NCI-H69 (cell line): Measurements from ENCODE around the gene SLC7A9.
A peak's percentile ranks its signal among the peaks of the same experiment; 100 is the strongest.
"Not testable (repeated sequence)": the region's sequence is repeated elsewhere in the genome, so short reads cannot be mapped to it uniquely, and the experiment has no call there.

ENCODE experiments used
- DNase-seq: peaks from one replicate; lab custom pipeline; 2025; lab: John Stamatoyannopoulos, UW

The SLC7A9 gene

DNA sequence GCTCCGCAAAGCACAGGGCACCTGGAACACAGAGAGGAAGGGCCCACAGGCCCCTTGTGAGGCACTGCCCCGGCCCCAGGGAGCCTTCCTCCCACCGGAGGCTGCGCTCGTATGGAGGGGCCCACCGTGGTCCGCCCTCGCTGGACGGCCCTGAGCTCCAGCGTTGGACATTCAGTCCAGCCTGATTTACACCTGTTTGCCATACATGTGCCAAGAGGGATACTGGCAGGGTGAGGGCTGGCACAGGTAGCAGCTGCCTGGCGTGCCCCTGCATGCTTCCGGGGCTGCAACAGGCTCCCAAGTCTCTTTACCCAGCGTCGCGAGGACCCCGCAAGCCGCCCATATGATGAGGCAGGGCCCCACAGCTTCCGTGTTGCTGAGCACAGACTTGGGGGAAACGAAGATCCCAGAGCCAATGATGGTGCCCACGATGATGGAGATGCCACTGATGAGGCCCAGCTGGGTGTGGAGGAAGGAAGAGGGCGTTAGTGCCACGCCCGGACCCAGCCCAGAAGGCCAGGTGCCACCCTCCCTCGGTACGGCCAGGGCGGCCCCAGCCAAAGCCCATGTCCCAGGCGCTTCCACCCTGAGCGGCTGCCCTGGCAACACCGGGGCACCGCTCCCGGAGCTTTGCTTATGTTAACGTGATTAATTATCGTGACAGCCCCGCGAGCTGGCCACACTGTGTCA lies 5.1 kb downstream of the SLC7A9 start:
- no peak for DNase-seq

DNA sequence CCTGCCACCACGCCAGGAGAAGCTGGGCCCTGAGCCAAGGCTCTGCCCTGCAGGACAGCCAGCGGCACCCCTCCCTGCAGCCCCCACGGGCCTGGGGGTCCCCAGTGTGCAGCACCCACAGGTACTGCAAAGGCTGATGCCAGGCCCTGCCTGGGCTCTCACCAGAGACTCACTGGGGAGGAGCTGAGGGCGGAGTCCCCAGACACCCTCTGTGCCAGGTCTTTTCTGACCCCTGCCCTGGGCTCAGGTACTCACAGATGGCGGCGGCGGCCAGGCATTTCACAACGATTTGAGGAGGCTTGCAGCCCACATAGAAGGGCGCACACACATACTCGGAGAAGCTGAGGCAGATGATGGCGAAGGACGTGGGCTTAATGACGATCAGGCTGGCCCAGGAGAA lies 5.7 kb downstream of the SLC7A9 start:
- DNase-seq = no peak

DNA sequence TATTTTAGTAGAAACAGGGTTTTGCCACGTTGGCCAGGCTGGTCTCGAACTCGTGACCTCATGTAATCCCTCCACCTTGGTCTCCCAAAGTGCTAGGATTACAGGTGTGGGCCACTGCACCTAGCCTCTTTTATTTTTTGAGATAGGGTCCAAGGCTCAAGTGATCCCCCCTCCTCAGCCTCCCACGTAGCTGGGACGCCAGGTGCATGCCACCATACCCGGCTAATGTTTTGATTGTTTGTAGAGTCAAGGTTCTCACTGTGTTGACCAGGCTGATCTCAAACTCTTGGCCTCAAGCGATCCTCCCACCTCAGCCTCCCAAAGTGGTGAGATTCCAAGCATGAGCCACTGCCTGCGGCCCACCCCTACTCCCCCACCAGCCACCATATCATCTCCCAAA lies 6.3 kb downstream of the SLC7A9 start:
- DNase-seq = no peak

DNA sequence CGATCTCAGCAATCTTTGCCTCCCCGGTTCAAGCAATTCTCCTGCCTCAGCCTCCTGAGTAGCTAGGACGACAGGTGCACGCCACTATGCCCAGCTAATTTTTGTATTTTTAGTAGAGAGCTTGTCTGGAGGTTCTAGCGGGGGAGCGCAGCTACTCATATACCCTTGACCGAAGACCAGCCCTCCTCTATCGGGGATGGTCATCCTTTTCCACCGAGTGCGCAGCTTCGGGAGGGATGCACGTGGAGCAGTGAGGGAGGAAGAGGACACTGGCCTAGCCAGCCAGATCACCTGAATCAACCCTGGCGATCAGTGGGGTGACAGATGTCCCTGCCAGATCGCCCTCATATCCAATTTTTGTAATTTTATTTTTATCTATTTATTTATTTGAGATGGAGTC lies 6.8 kb downstream of the SLC7A9 start:
- DNase-seq = no peak

DNA sequence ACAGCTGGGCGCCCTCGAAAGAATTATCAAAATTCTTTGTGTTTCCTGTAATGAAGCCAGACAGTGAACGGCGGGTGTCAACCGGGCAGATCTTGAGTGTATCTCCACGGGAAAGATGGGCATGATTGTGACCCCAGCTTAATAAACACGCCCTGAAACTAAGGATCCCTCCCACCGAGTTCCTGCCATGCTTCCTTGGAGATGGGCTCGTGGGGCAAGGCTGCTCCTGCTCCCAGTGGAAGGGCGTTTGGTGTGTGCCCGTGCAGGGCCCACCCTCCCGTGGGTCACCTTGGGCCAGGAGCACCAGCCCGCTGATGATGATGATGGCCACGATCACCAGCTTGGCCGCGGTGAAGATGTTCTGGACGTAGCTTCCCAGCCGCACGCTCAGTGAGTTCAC lies 7.4 kb downstream of the SLC7A9 start:
- DNase-seq = no peak

DNA sequence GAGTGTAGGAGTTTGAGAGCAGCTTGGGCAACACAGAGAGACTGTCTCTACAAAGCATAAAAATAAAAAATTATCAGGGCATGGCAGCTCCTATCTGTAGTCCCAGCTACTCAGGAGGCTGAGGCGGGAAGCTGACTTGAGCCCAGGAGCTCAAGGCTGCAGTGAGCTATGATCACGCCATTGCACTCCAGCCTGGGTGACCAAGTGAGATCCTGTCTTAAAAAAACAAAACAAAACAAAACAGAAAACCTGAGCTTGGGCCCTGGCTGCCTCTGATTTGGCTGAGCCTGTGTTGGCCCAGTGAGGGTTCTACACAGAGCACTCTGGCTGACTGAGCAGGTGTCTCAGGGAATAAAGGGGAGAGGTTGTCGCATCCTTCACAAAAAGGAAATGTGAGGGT lies 8.0 kb downstream of the SLC7A9 start:
- no peak for DNase-seq

DNA sequence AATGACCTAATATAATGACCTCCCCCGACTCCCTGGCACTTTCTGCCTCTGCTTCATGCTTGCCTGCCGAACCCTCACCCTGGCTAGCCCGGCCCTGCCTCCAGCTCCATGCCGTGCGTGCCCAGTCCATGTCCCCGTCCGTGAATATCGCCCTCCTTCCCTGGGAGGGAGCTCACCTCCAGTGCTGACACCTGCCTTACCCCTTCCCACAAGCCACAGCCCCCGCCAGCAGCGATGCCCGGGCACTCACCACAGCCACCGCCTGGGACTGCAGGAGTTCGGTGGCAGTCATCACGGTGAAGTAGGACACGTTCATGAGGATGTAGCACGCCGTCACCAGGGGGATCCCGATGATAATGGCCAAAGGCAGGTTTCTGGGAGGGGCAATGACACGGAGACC lies 10.0 kb downstream of the SLC7A9 start:
- DNase-seq = no peak

DNA sequence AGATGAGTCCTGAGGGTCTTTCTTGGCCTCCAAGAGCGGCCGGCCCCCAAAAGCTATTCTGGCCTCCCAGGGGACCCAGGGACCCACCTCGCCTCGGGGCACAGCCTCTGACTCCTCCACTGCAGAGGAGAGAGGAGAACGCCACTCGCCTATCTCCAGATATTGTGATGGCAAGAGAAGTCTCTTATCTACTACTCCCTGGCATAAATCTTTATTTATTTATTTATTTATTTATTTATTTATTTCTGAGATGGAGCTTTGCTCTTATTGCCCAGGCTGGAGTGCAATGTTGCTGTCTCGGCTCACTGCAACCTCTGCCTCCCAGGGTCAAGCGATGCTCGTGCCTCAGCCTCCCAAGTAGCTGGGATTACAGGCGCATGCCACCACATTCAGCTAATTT lies 11.0 kb downstream of the SLC7A9 start:
- DNase-seq = no peak

DNA sequence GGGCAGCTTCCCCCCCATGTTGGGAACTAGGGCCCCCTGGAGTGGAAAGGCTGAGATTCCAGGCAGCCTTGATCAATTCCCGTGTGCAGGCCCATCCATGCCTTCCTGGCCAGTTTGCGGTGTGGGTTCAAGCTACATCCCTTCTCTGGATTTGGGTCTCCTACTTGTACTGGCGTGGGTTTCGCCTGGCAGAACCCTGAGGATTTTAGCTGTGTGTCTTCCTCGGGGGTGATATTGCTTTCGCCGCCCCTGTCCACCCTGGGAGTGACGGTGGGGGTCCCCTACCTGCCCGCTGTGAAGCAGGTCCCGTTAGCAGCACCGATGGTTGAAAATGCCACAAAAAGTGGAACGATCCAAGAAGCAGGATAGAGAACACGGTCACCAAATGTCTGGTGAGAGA lies 11.4 kb downstream of the SLC7A9 start:
- DNase-seq = no peak

DNA sequence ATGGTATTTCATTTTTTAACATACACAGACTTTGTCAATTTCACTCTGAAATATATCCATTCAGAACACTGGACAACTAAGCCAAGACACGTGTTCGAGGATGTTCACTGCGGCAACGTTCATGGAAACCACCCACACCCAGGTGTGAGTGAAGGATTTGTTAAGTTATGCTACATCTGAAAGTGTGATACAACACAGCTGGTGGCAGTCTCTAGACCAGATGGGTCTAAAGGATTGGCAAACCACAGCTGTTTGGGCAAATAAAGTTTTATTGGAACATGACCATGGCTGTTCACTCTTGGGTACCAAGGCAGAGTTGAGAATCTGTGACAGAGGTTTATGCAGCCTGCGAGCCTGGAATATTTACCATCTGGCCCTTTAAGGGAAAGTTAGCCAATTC lies 12.0 kb downstream of the SLC7A9 start:
- DNase-seq = no peak

DNA sequence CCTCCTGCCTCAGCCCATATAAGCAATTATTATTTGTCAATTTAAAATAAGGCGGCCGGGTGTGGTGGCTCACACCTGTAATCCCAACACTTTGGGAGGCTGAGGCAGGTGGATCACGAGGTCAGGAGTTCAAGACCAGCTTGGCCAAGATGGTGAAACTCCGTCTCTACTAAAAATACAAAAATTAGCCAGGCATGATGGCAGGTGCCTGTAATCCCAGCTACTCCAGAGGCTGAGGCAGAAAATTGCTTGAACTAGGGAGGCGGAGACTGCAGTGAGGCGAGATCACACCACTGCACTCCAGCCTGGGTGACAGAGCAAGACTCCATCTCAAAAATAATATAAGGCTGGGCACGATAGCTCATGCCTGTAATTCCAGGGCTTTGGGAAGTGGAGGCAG lies 12.7 kb downstream of the SLC7A9 start:
- not testable (repeated sequence) for DNase-seq

DNA sequence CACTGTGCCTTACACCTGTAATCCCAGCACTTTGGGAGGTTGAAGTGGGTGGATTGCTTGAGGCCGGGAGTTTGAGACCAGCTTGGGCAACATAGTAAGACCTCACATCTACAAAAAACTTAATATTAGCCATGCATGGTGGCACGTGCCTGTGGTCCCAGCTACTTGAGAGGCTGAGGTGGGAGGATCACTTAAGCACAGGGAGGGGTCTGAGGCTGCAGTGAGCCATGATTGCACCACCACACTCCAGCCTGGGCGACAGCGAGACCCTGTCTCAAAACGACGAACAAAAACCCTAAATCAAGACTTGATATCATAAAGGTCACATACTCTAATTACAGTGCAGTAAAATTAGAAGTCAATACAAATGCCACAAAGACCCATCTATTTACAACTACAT lies 17.4 kb downstream of the SLC7A9 start:
- DNase-seq = no peak

DNA sequence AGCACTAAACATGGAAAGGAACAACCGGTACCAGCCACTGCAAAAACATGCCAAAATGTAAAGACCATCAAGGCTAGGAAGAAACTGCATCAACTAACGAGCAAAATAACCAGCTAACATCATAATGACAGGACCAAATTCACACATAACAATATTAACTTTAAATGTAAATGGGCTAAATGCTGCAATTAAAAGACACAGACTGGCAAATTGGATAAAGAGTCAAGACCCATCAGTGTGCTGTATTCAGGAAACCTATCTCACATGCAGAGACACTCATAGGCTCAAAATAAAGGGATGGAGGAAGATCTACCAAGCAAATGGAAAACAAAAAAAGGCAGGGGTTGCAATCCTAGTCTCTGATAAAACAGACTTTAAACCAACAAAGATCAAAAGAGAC lies 21.5 kb downstream of the SLC7A9 start:
- DNase-seq = not testable (repeated sequence)

DNA sequence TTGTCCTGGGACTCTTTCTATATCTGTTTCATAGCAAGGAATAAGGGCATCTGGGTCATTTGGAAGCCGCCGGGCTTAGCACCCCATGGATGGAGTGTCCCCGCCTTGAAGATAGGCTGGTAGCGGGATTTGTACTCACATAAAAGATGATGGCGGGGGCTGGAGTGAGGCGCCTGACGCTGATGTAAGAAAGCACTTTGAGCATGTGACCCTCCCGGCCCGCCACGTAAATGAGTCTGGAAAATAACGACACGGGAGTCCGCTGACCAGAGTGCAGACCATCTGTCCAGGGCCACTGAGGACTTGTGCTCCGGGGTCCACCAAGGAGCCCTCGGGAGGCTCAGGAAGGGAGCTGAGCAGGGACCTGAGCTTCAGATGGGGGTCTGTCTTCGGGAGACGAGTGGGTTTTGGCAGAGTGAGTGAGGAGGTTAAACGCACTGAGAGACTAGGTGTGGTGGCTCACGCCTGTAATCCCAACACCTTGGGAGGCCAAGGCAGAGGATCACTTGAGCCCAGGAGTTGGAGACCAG lies 25.8 kb downstream of the SLC7A9 start:
- DNase-seq = no peak

DNA sequence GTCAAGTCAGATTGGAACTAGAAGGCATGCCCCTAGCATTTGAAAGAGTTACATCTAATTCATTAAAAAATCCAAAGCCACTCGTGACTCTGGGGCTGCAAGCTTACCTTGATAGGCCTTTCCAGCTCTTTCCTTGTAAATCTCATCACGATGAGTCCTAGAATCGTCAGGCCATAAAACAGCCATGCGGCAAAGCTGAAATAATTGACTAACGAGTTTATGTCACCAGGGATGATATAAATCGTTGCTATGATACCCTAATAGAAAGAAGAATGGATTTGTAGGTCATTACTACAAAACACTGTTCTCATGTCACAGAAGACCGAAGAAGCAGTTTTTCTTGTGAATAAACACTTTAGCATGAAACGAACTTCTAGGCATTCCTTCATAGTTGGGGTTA lies 27.5 kb downstream of the SLC7A9 start:
- no peak for DNase-seq

DNA sequence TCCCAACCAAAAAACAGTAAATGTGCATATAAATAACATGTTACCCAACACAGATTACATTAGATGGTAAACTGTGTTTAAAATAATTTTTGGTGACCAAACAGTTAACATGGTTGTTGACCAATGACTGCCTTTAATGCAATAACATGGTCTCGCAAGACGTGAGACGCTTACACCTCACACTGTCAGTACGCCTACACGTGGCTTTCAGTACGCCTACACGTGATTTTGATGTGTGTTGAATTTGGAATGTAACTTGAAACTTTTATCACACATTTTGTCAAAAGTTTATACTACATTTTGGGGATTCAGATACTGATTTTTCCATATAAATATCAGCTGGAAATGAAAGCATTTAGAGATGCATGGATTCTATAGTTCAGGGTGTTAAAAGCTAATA lies 32.0 kb downstream of the SLC7A9 start:
- no peak for DNase-seq

DNA sequence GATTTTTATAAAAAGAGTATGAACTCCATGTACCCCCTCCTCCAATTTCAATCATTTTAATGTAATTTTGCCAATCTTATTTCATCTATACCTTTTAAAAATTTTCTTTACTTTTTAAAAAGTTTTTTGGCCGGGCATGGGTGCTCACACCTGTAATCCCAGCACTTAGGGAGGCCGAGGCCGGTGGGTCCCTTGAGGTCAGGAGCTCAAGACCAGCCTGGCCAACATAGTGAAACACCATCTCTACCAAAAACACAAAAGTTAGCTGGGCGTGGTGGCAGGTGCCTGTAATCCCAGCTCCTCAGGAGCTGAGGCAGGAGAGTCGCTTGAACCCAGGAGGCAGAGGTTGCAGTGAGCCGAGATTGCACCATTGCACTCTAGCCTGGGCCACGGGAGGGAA lies 36.2 kb downstream of the SLC7A9 start:
- DNase-seq = not testable (repeated sequence)

DNA sequence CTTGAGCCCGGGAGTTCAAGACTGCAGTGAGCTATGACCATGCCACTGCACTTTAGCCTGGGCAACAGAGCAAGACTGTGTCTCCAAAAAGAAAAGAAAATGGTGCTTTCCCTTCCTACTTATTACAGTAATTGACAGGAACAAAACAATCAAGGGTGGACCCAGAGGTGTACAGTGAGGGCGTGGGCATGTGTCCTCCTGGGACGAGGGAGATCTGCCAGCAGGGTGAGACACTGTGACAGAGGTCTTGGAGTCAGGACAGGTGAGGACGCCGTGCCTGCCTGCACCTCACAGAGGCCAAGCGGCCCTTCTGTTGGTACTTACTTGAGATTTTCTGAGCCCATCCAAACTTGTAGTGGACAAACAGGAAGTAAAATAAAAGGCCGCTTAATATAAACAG lies 36.7 kb downstream of the SLC7A9 start:
- DNase-seq = not testable (repeated sequence)

DNA sequence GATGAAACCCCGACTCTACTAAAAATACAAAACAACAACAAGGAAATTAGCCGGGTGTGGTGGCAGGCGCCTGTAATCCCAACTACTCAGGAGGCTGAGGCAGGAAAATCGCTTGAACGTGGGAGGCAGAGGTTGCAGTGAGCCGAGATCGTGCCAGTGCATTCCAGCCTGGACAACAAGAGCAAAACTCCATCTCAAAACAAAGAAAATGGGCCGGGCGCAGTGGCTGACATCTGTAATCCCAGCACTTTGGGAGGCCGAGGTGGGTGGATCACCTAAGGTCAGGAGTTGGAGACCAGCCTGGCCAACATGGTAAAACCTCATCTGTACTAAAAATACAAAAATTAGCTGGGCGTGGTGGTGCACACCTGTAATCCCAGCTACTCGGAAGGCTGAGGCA lies 37.5 kb downstream of the SLC7A9 start:
- not testable (repeated sequence) for DNase-seq

DNA sequence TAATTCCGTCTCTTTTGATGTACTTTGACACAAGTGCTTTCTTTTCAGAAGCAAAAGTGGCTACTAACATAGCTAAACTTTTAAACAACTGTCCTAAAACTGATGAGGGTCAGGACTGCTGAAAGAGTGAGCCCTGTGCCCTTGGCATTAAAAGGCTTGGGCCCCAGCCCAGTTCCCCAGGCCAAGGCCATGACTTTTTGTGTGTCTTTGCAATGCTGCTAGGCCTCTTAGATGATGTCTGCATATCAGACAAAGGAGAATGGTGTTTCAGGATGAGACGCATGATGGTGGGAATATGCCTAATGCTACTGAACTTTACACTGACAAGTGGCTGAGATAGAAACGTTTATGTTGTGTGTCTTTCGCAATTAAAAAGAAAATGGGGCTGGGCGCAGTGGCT lies 38.0 kb downstream of the SLC7A9 start:
- DNase-seq = no peak

DNA sequence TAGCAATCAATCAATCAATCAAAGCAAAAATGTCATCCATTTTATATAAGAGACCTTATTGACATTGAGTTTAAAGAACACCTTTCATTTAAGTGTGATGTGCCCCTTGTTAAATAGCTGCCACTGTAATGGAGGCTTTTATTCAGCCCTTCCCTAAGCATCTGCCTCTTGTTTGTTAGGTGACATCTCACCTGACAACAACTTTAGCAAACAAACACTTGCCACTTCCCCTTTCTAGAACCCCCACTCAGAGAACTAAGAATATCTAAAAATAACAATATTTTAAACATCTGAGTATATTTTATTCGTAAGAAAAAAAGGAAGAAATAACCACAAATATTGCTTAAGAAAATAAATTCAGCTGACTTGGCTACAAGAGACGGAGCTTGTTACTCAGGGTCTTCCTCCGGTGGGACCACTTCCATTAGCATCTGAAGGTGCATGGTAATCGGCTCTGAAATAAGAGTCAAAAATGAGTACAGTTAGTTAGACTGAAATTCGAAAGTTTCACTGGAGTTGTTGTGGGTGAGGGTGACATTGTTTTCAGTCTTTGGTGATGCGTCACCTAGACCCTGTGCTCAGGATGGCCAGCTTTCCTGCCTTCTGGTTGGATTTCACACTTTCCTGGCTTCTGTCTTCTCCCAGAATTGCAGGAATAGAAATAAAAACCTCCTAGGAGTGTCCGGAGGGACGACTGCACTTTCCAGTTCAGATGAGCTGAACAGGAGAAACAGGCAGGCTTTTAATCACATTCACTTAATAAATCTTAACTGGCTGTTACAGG lies 39.1 kb downstream of the SLC7A9 start:
- DNase-seq = no peak

DNA sequence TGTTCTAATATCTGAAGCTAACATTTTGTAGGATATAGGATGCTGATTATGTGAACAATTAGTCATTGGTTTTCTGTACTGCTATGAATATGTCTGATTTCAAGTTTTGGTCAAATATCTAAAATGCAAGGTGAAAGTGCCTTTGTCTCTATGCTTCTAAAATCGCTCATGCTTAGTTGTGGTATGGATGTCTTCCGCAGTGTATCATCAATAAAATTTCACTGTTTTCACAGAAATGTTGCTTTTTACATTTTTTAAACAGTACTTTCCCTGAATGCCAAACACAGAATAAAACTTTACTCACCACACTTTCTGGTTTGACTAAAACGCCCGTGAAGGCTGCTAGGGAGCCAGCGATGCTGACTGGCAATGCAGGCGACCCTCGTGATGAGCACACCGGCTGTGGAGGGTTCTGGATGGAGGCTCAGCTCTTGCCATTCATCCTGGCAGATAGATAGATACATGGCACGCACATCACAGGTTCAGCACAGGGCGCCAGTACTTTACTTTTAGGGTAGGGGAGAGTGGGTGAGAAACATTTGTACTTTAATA lies 40.1 kb downstream of the SLC7A9 start:
- DNase-seq = no peak

DNA sequence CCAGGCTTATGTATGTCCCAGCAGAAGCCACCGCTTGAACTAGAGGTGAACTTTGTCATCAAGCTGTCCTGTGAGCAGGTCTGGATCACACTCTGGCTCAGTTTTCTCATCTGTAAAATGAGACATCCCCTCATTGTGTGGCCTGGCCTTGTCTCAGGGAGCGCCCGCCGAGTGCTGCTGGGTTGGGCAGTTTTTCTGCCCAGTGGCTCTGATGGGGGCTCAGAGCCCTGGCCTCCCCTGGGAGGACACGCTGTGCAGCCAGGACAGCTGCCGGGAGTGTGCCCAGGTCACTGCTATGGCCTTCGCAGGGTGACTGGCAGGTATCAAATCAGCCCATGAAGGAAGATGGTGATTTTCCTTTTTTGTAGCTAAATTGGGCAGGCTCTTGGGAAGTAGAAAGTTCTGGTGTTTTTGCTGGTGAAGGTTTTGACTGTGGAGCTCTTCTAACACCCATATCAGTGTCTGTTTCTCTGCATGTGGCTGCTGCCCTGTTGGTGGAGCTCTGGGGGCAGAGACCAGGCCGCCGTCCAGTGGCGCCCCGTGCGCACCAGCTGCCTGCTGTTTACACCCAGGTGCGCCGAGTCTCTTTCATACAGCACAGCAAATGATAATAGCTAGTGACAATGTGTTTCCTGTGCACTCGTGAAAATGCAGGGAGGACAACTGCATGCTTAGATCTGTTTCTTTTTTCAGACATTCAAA lies 40.8 kb downstream of the SLC7A9 start:
- DNase-seq = peak; percentile 59
